ENCODE data around the gene EHD4. TPM values are rescaled to one million over a fixed set of nuclear protein-coding genes. Genes with fewer than 3 reads are reported as not detected.

EHD4 gene
- total RNA-seq: 10 to 100 TPM; 13.2 to 31.5 (median 22.0) TPM

DNA sequence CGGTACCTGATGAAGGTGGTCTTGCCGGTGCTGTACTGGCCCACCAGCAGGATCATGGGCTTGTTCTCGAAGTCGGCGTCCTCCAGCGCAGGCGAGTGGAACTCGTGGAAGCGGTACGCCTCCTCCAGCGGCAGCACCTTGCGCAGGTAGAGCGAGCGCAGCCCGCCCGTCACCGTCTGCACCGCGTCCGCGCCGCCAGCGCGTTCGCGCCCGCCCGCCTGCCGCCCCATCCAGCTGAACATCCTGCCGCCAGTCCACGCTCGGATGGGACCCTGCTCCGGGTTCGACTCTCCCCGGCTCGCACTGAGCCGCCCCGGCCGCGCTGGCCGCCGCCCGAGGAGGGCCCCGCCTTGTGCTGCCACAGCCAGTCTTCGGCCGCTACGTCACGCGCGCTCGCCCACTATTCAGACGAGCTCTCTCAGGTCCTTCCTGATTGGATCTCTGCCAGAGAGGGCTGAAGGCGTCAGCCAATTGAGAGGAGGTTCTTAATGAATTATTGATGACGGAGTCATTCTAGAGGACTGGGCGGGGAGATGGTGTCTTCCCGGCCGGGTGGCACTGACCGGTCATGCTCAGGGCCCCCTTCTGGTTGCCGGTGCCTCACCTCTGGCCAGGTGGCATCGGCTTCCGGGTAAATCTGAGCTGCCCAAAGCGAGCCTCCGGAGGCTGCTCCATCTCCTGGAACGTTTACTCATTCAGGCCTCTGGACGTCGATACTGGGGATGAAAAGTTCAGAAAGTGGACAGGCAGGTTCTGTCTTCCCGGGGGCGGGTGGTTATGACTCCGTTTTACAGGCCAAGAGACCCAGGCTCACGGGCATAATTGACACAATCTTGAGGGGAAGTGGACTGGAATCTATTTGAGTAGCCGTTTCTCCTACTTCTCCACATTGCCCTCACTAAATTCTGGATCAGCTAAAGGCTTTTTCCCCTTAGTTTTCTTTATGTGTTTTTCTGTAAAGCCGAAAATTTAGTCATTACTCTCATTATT lies at the start of gene EHD4:
Gene EHD4 (minus strand): TSS at position 305 of the 990 bp plus-strand sequence. CDS start 63 bp downstream, at position 242.
- peak within 1 kb of the TSS; percentile 87 to 93 (median 90) for H3K27ac ChIP-seq
- no peaks in the 10 kb centered on the region for H3K9me3 ChIP-seq
- H3K4me1 ChIP-seq: peaks cover 0 to 46% (median 15%) of the 10 kb centered on the region in 4 donors
- DNase-seq (ENCODE audit: low spot score in 2 of 2): peak; percentile 91 to 96
- peak within 1 kb of the TSS; percentile 70 to 97 (median 92) for H3K4me3 ChIP-seq
- no peaks in the 10 kb centered on the region for H3K36me3 ChIP-seq
- no peaks in the 10 kb centered on the region for H3K27me3 ChIP-seq
- TF ChIP-seq CTCF (IDR thresholded peaks at IDR 0.05) (peak in 3 of 5 experiments; percentile 21 to 57 (median 32)), POLR2A (IDR thresholded peaks at IDR 0.05) (peak; percentile 51 to 91), EP300 (IDR thresholded peaks at IDR 0.05) (peak; percentile 67 to 86)
- WGBS, 2 donors: 2 to 3% methylated on average over 44 to 52 of the region's 72 CpGs

DNA sequence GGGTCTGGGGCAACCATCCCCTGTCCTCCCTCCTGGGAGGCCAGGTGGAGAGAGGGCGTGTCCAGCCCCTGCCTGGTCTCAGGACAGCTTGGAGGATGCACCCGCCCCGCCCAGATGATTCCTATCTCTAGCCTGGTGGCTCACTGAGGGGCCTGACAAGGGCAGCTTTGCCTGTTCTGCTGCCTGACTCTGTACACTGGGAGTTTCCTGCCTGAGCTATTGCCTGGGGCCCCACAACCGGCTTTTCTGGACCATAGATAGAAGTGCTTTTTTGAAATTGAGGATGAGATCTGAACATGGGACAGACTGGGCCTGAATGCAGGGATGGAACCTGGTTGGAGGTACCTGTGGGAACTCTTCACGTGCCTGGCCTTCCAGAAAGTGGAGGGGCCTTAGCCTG lies 49.2 kb upstream of the EHD4 start:
- no peak for DNase-seq (ENCODE audit: low spot score in 2 of 2)
- Histone ChIP-seq H3K9me3 (peaks cover 0 to 7% (median 0%) of the 10 kb centered on the region in 4 donors), H3K4me3 (no peak overlapping the region), H3K4me1 (no peaks in the 10 kb centered on the region), H3K36me3 (no peaks in the 10 kb centered on the region), H3K27me3 (no peaks in the 10 kb centered on the region), H3K27ac (no peak overlapping the region)
- WGBS, 2 donors: 93% methylated on average over 5 of the region's 5 CpGs; no CpG with 5 or more reads in 1 of the 2 donors
- TF ChIP-seq EP300 (IDR thresholded peaks at IDR 0.05) (no peak), CTCF (IDR thresholded peaks at IDR 0.05) (no peak), POLR2A (IDR thresholded peaks at IDR 0.05) (no peak)

- no peaks in the 10 kb centered on the region for H3K27me3 ChIP-seq
- H3K4me3 ChIP-seq: no peak within 1 kb of the TSS
- H3K4me1 ChIP-seq: no peaks in the 10 kb centered on the region
- DNase-seq (ENCODE audit: low spot score in 2 of 2): no peak
- no peak within 1 kb of the TSS for H3K27ac ChIP-seq
- H3K9me3 ChIP-seq: peaks cover 0 to 7% (median 0%) of the 10 kb centered on the region in 4 donors
- no peaks in the 10 kb centered on the region for H3K36me3 ChIP-seq
- 83 to 92% methylated on average over 4 to 5 of the region's 5 CpGs for WGBS, 2 donors
- TF ChIP-seq EP300 (IDR thresholded peaks at IDR 0.05): no peak
- no peak for TF ChIP-seq CTCF (IDR thresholded peaks at IDR 0.05)
- TF ChIP-seq POLR2A (IDR thresholded peaks at IDR 0.05): no peak
Observed at GRCh38 chr15:42020713-42021273, 48.4 kb upstream of the EHD4 start, which contains the start of gene PLA2G4E. TSS of gene PLA2G4E (minus strand) at chr15:42021042. CDS start at chr15:42021030, 12 bp downstream.

GRCh38 chr15:42018306-42019224 lies 46.2 kb upstream of the EHD4 start:
- Histone ChIP-seq H3K4me3 (no peak overlapping the region), H3K36me3 (no peaks in the 10 kb centered on the region), H3K27ac (no peak overlapping the region), H3K27me3 (no peaks in the 10 kb centered on the region), H3K4me1 (no peaks in the 10 kb centered on the region), H3K9me3 (peaks cover 0 to 7% (median 0%) of the 10 kb centered on the region in 4 donors)
- 57 to 67% methylated on average over 5 to 6 of the region's 6 CpGs for WGBS, 2 donors
- TF ChIP-seq EP300 (IDR thresholded peaks at IDR 0.05) (no peak), POLR2A (IDR thresholded peaks at IDR 0.05) (no peak), CTCF (IDR thresholded peaks at IDR 0.05) (no peak)
- no peak for DNase-seq (ENCODE audit: low spot score in 2 of 2)
